Measurements from ENCODE around the gene CXCL16.

GRCh38 chr17:4748686-4749085 is 9.0 kb upstream of the CXCL16 start:
- TF ChIP-seq, protein P1, sequence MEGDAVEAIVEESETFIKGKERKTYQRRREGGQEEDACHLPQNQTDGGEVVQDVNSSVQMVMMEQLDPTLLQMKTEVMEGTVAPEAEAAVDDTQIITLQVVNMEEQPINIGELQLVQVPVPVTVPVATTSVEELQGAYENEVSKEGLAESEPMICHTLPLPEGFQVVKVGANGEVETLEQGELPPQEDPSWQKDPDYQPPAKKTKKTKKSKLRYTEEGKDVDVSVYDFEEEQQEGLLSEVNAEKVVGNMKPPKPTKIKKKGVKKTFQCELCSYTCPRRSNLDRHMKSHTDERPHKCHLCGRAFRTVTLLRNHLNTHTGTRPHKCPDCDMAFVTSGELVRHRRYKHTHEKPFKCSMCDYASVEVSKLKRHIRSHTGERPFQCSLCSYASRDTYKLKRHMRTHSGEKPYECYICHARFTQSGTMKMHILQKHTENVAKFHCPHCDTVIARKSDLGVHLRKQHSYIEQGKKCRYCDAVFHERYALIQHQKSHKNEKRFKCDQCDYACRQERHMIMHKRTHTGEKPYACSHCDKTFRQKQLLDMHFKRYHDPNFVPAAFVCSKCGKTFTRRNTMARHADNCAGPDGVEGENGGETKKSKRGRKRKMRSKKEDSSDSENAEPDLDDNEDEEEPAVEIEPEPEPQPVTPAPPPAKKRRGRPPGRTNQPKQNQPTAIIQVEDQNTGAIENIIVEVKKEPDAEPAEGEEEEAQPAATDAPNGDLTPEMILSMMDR (IDR thresholded peaks at IDR 0.05; ENCODE audit: low read length): no peak
- no peak for TF ChIP-seq EZH2phosphoT487 (IDR thresholded peaks at IDR 0.05; ENCODE audit: low read length)
